OCI-LY3 (cell line): ENCODE measurements around the gene TPGS2.

ENCODE experiments used
- CTCF ChIP-seq: fragments of 200-600, 300-600 bp; sonication (generic); IDR thresholded peaks from 2 replicates; pipeline ENCODE4 v1.5.1; 2014; ENCODE audit warnings: antibody characterized with exemption, low read length, low read depth
- EZH2phosphoT487 ChIP-seq: fragments of 200-600 bp; shearing (Covaris generic); IDR thresholded peaks from 2 replicates; pipeline ENCODE4 v1.6.1; 2018; ENCODE audit warnings: antibody characterized with exemption, mixed run types, low read depth

DNA sequence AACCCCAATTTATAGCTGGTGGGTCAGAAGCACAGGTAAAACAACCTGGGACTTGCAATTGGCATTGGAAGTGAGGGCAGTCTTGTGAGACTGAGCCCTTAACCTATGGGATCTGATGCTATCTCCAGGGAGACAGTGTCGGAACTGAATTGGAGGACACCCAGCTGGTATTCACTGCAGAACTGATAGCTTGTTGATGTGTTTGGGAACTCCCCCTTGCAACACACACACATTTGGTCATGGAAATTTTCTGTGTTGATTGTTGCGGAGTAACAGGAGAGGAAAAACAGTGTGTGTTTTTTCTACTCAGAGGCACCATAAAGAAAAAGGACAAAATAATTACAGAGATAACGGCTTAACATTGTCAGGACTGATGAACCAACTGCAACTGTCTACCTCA is 16.1 kb downstream of the TPGS2 start:
- TF ChIP-seq CTCF (no peak), EZH2phosphoT487 (no peak)
